ENCODE measurements around the gene DMBX1.

DMBX1 gene

DNA sequence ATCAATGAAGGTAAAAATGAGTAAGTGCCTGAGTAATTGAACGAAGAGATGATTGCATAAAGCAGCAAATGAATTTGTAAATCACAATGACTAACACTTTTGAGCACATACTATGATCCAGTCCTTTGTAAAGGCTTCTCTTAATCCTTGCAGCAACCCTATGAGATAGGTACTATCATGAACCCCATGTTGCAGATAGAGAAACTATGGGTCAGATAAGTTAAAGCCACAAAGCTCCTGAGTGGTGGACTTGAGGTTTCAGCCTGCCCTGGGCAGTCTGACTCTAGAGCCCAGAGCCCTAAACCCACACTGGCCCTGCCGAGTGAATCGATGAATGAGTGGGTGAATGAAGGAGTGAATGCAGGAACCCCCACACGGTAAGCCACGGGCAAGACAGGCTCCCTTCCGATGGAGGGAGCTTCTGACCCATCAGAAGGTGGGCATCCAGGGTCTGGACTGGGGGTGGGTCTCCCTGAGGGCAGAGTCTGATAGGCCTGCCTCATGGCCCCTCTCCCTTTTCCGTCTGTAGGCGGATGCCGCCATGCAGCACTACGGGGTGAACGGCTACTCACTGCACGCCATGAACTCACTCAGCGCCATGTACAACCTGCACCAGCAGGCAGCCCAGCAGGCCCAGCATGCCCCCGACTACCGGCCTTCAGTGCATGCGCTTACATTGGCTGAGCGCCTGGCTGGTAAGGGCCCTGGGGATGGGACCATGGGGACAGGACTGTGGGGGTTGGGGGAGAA is 17.0 kb downstream of the DMBX1 start:
- no peak for DNase-seq (ENCODE audit: low spot score)

DNA sequence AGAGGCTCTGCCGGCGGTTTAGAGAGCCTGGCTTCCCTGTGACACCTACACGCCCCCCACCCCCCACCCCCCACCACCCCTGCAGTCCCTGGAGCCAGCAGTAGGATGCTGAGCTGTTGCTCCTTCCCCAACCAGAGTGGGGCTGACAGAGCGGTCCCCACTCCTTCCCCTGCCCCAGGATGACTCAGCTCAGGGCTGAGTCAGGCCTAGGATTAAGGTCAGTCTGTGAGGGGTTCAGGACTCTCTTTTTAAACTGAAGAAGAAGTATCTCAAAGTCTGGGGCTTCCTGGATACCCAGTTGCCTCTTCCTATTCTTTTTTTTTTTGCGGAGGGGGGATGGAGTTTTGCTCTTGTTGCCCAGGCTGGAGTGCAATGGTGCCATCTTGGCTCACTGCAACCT is 19.1 kb downstream of the DMBX1 start:
- DNase-seq (ENCODE audit: low spot score): no peak

DNA sequence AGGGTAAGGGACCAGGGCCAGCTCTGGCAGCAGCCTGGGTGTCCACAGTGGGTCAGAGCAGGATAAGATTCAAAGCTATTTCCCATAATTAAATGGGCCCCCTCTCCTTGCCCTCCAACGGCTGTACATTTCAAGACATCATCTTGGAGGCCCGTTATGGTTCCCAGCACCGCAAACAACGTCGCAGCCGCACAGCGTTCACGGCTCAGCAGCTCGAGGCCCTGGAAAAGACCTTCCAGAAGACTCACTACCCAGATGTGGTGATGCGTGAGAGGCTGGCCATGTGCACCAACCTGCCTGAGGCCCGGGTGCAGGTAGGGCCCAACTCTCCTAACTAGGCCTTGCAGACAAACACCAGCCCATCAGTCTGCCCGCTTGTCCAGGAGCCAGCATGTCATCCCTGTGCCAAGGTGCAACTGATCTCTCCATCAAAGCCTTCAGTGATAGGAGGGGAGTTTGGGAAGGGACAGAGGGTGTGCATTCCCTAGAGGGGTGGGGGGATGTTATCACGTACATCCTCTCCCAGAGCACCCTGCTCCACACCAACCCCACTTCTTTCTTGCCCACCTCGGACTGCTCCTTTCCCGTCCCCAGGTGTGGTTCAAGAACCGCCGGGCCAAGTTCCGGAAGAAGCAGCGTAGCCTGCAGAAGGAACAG is 20.8 kb downstream of the DMBX1 start:
- no peak for DNase-seq (ENCODE audit: low spot score)

DNA sequence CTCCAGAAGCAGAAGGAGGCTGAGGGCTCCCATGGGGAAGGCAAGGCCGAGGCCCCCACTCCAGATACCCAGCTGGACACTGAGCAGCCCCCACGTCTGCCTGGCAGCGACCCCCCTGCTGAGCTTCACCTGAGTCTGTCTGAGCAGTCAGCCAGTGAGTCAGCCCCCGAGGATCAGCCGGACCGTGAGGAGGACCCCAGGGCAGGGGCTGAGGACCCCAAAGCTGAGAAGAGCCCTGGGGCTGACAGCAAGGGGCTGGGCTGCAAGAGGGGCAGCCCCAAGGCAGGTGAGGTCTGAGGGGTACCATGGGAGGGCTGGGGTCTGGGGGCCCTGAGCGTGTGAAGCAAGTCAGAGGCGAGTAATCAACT is 21.3 kb downstream of the DMBX1 start:
- no peak for DNase-seq (ENCODE audit: low spot score)

DNA sequence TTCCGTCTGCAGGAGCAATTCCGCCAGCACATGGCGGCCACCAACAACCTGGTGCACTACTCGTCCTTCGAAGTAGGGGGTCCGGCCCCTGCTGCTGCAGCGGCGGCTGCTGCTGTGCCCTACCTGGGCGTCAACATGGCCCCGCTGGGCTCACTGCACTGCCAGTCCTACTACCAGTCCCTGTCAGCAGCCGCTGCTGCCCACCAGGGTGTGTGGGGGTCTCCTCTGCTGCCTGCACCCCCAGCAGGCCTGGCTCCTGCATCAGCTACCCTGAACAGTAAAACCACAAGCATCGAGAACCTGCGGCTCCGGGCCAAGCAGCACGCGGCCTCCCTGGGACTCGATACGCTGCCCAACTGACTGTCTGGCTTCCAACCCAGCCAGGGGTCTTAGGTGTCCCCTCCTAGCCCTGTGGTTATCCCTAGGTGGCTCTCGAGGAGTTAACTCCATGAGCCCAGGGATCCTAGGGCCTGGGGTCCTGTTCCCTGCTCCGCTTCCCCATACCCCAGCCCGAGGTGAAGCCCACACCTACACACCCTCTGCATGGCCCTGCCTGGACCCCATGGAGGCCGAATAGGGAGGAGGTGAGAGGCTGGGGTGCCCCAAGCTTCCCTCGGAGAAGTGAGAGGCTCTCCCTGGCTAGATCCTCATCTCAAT is 22.6 kb downstream of the DMBX1 start:
- no peak for DNase-seq (ENCODE audit: low spot score)

DNA sequence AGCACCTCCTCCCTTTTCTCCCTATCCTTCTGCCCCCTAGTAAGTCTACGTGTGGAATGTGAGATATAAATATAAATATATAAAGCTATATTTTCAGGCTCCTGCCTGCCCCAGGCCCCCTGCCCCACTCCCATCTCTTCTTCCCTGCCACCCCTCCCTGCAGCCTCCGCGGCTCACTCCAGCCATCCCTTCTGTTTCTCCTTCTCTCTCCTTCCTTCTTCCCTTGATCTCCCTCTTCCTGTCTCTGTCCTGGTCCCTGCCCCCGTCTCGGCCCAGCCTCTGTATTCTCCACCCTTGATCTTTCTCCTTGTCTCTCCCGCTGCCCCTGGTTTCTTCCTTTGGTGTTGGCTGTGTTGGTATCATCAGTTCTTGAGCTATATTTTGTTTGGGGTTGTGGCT is 23.2 kb downstream of the DMBX1 start:
- no peak for DNase-seq (ENCODE audit: low spot score)

DNA sequence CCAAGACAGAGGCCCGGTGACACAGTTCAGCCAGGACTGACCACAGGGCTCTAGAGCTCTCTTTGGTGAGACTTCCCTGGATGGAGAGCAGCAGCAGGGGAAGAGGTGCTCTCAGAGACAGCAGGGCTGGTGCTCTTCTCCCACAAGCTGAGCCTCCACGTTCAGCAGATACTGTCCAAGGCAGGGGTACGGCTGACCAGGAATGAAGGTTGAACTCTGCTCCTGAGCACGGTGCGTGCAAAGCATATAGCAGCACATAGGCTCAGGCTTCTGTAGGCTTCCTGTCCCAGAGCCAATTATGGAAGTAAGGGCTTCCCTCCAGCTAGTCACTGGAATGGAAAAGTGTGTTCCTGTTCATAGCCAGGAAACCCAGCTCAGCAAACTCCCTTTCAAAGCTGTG is 23.9 kb downstream of the DMBX1 start:
- no peak for DNase-seq (ENCODE audit: low spot score)

DNA sequence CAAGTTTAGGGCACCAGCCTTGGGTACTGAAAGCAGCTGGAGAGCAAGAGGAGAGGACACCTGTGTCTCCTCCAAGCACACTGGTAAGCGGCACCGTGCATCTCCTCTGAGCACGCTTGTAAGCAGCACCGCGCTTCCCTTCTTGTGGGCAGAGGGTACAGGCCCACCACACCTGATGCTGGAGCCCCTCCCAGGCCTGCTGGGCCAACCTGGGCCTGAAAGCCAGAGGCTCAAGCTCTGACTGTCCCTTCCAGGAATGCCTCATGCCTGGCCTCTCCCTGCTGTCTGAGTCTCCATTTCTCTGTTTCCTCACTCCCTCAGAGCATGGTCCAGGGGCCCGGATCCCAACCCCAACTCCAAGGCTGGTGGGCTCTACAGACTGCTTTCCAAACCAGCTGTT is 25.9 kb downstream of the DMBX1 start:
- DNase-seq (ENCODE audit: low spot score): no peak

DNA sequence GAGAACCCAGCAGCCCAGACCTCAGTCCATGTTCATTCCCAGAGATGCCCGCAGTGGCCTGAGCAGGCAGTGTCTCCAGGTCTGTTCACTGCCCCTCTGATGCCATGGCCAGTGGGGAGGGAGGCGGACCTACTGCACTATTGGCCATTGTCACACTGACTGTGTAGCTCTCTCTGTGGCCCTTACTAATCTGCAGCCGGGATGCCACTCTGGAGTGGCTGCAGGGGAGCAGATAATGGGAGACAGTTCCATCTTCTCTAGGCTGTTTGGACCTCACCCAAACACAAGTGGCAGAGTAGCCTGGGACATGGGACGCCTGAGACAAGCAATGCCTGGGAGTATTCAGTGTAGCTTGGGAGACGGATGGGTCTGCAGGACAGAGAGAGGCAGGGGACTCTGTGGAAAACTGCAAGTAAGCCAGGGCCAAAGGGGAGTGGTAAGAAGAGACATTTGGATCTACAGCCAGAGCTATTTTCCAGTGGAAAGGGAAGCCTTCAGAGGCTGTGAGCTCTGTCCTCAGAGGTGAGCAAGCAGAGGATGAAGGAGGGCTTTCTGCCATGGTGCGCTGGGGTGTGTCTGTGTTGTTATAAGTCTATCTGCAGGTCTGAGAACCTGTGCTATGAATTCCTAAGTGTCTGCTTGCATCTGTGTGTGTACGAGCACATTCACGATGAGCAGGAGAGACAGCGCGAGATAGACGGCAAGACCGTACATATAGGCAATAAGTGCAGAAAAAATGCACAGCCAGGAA is 26.7 kb downstream of the DMBX1 start:
- no peak for DNase-seq (ENCODE audit: low spot score)

DNA sequence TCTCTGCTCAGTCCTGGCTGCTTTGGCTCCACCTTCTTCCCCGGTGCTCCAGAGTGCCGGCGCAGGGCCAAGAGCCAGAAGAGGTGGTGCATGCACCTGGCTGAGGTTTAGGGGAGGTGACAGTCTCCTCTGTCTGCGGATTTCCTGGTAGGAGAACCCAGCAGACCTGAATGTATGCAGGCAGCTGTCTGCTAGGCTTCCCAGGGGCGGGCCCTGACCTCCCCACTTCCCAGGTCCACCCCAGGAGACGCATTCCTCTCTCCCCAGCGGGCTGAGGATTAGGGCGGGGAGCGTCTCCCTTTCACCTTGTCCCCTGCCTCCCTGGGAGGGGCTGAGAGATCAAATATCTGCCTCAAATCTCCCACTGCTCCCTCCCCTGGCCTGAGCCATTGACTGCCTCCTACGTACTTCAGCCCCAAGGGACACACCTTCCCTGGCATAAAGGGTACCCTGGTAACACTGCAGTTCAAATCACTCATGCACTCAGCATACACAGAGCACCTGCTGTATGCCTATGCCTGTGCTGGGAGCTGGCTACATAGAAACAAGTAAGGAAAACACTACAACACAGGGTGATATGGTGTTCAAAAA is 27.5 kb downstream of the DMBX1 start:
- peak; percentile 87 for DNase-seq (ENCODE audit: low spot score)

DNA sequence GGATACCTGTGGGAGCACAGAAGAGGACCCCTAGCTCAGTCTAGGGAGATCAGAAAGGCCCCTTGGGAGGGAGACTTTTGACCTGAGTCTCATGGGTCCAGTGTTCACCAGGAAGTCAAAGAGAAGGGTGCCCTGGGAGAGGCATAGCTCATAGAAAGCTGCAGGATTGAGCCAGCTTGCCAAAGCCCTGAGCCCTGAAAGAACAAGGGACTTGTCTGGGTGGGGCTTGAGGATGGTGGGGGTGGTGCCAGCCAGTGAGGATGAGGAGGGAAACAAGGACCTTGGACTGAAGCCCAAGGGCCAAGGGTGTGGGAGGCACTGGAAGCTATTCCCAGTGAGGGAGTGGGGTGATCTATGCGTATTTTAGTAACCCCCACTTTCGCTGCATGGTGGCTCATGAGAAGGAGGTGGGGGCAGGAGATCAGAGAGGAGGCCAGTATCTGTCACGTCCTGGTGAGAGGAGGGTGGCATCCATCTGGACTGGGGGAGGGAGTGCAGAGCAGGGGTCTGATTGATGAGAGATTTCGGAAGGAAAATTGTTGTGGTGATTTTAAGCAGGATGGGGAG is 28.4 kb downstream of the DMBX1 start:
- peak; percentile 29 for DNase-seq (ENCODE audit: low spot score)

DNA sequence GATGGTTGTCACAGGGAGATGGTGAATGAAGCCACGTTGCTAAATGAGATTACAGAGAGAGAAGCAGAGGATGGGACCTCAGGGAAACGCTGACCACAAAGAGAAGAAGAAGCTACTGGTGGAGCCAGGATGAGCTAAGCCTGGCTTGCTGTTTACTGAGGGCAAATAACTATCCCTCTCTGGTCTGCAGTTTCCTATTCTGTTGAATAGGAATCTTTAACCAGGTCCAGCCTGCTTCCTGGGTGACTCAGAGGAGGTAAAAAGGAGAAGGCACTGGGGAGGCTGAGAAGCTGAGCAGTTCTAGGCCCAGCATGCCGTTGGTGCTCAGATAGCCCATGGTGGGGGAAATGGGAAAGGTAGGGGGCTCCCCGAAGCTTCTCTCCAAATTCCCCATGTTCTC is 29.6 kb downstream of the DMBX1 start:
- DNase-seq (ENCODE audit: low spot score): no peak

DNA sequence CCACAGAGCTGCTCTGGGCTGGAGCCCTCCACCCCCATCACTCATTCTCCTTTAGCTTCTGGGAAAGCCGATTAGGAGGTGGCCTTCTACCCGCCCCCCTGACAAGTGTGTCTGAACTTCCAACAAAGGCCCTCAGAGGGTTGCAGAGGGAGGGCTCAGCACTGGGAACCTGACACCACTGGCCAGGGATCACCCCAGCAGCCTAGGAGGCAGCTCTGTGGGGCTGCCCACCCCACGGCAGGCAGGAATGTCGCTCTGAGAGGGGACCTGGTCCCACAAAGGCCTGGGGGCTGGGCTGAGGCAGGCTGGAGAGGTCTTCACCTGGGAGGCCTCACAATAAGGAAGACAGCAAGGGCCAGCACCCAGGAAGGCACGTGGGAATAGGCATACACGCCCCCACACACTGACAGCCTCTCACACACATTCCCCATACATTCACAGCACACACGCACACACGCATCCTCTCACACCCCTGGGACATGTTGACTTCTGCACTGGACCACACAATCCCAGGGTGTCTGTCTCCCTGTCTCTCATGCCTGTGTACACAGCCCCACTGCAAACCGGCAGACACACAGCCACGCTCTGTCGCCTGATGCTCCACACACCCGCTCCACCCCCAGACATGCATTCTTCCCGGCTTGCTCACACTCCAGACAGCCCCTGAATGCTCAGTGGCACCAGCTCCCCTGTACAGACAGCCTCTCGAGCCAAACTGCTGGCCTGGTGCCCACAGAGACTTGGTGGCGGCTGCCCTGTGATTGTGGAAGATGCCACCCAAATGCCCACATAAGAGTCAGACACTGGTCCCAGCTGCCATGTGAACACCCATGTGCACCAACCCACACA is 30.7 kb downstream of the DMBX1 start:
- peak; percentile 8 for DNase-seq (ENCODE audit: low spot score)

DNA sequence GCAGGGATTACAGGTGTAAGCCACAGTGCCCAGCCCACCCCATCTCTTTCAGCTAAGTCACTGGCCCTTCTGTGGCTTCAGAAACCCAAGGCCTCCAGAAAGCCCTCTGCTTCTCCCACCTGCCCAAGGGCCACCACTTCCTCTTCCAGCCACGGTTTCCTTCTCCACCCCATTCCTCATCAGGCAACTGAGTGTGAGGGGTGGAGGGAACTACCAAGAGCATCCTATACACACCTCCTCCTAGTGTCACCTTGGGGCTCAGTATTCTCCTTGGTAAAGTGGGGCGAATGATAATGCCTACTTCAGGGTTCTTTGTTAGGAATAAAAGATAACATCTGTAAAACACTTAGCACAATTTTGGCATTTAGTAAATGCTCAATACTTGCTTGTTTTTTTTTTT is 31.8 kb downstream of the DMBX1 start:
- DNase-seq (ENCODE audit: low spot score): no peak

DNA sequence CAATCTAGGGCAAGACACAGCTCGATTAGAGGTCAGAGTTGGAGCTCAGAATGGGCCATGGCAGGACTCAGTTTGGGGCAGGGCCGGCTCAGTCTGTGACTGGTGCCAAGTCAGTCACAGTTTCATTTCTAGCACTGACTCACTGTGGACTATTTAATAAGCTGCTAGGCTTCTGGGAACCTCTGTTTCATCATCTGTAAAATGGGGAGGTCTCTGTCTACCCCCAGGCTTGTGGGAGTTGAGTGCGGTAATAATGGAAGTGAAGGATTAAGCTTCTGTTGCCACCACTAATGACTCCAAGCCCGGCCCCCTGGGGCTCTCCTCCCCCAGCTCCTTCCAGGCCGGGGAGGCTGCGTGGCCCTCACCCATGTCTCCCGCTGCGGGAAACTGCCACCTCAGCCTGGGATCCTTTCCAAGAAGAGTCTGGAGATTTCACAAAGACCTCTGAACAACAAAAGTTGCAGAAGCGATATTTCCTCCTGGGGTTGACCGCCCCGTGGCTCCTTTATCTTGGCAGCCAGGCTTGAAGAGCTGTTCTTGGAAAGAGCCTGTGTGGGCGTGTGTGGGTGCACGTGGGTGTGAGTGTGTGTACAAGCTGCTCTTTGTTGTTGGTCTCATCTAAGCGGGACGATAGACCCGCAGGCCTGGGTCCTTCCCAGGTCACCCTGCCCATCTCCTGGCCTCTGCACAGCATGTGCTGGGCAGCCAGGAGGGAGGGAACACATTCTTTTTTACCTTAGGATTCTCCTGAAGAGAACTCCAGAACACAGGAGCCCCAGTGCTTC is 32.7 kb downstream of the DMBX1 start:
- peak; percentile 50 for DNase-seq (ENCODE audit: low spot score)

DNA sequence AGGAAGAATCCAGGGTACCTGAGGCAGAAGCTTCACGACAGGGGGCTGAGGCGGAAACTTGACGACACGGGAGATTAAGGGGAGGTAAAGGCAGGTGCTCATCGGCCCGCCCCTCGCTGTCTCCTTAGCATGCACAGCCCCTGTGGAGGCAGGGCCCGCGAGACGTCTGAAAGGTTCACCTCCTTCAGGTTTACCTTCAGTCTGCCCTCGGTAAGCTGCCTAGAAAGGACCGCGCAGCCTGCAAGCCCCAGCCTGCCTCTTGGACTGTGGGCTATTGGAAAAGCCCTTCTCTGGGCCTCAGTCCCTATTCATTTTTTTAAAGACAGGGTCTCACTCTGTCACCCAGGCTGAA is 33.3 kb downstream of the DMBX1 start:
- no peak for DNase-seq (ENCODE audit: low spot score)

DNA sequence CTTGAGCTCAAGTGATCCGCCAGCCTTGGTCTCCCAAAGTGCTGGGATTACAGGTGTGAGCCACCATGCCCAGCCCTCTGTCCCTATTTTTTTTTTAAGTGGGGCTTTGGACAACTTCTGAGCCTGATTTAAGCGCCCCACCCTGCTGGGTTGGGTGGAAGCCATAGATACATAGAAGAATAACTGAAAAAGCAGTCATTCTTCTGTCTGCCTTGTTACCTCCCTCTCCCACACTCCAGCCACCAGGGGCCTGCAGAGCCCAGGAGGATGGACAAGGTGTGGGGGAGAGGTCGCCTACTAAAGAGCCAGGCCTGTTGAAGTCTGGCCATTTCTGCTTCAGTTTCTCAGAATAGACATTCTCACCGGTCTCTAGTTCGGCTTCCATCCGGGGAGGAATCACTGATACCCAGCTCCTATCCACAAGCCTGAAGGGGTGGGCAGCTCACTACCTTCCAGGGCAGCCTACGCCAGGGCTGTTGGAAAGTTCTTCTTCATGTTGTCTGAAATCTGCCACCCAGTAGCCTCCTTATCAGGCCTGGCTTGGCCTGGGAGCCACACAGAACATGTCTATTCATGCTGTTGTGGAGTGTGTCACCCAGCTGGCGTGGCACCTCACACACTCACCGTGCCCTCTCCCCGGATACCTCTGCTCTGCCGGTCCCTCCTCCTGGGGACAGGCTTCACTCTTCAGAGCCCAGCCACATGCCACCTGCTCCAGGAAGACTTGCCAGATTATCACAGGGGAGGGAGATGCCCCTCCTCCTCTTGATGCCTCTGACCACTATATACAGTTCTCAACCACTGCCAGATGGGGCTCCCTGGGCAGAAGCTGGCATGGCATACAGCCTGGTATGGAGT is 34.1 kb downstream of the DMBX1 start:
- DNase-seq (ENCODE audit: low spot score): no peak

DNA sequence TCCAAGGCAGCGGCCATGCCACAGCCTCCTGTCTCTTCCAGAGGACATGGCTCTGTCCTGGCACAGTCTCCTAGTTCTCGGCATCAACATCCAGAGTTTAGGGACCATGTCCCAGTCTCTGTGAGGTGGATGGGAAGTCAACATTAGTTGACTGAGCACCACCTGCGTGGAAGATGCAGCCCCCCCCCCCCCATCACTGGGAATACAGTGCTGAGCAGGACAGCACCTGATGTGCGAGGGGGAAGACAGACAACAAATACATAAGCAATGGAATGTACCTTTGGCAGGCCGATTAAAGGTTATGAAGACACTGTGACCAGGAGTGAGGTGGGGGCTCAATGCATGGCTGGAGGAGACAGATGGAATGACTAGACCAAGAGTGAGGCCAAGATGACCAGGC is 35.2 kb downstream of the DMBX1 start:
- DNase-seq (ENCODE audit: low spot score): no peak

DNA sequence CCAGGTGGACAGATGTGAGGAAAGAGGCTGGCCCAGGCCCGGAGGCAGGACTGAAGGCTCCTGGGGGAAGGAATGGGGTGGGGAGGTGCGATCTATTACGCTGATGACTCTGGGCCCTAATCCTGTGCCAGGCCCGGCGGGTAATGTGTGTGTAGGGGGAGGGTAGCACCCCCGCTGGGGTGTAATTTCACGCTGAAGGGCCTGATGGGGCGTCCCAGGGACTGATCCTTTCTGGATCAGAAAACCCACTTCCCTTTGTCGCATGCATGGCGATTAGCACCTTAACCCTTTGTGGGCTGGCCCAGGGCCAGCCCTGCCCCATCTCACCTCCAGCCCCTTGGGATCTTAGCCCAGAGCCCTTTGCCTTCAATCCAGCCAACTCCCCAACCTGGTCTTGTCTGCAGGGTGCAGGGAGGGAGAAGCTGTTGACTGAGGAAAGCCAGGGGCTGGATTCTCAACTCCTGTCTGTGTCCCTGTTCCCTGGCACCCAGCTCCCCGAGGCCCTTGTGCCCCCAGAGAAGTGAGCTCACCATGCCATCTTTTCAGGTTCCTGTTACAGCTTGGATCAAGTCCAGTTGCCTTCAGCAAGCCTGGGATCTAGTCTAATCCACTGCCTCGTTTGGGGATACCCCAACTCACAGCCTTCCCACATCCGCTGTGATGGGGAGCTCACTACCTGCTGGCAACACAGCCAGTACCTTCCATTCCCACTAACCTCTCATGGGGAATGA is 35.8 kb downstream of the DMBX1 start:
- DNase-seq (ENCODE audit: low spot score): no peak

All from LoVo (cell line).